Keratinocyte (primary cell): Measurements from ENCODE around the gene TEKT5. TPM values are rescaled to one million over a fixed set of nuclear protein-coding genes. Genes with fewer than 3 reads are reported as not detected.

Experiments
- DNase-seq: peaks from one replicate; pipeline ENCODE4 v3.0.0-alpha.2; 2011; ENCODE audit warnings: low read depth, missing footprints, low spot score
- FAIRE-seq: peaks from 2 replicates; lab custom pipeline; 2011; peaks lifted over from hg19 to GRCh38; lab: Jason Lieb, UNC
- H2AFZ ChIP-seq: 2 replicates; pipeline ENCODE4 v1.6.0; 2012; ENCODE audit warnings: low read length, control low read depth, inconsistent platforms; ENCODE audit not compliant: control insufficient read depth
- H3K27ac ChIP-seq: 2 replicates; pipeline ENCODE4 v1.5.1; 2011; ENCODE audit warnings: low read length; ENCODE audit not compliant: control insufficient read depth, insufficient read depth
- H3K27me3 ChIP-seq: 3 replicates; pipeline ENCODE4 v1.6.0; 2011; ENCODE audit warnings: low read length; ENCODE audit not compliant: control insufficient read depth, insufficient read depth; ENCODE audit errors: extremely low read depth
- H3K36me3 ChIP-seq, 2 experiments: 2 replicates in 1 of 2; 3 replicates in 1 of 2; pipeline ENCODE4 v1.5.1; 2011; ENCODE audit warnings: low read length in 2 of 2, mild to moderate bottlenecking in 1 of 2; ENCODE audit not compliant: control insufficient read depth in 2 of 2, insufficient read depth in 2 of 2; ENCODE audit errors: extremely low read depth in 1 of 2
- H3K4me1 ChIP-seq: 3 replicates; pipeline ENCODE4 v1.5.1; 2011; ENCODE audit warnings: low read length; ENCODE audit not compliant: control insufficient read depth, insufficient read depth; ENCODE audit errors: extremely low read depth
- H3K4me2 ChIP-seq: 3 replicates; pipeline ENCODE4 v1.6.0; 2011; ENCODE audit warnings: low read depth, low read length; ENCODE audit not compliant: control insufficient read depth, insufficient read depth; ENCODE audit errors: extremely low read depth
- H3K4me3 ChIP-seq, 3 experiments: fragments of 200-600 bp in 1 of 3; sonication (generic) in 1 of 3; 2 replicates in 2 of 3; 3 replicates in 1 of 3; pipeline ENCODE4 v1.5.1; 2011 to 2016; ENCODE audit warnings: low read length in 3 of 3, mild to moderate bottlenecking in 3 of 3, control low read depth in 2 of 3, inconsistent platforms in 1 of 3, low read depth in 1 of 3, mixed read lengths in 1 of 3, mixed run types in 1 of 3, moderate library complexity in 1 of 3; ENCODE audit not compliant: control insufficient read depth in 2 of 3, insufficient read depth in 2 of 3; ENCODE audit errors: extremely low read depth in 1 of 3
- H3K79me2 ChIP-seq: 2 replicates; pipeline ENCODE4 v1.6.0; 2012; ENCODE audit warnings: low read length; ENCODE audit not compliant: control insufficient read depth, insufficient read depth
- H3K9ac ChIP-seq: 3 replicates; pipeline ENCODE4 v1.6.0; 2011; ENCODE audit warnings: low read length; ENCODE audit not compliant: control insufficient read depth, insufficient read depth; ENCODE audit errors: extremely low read depth
- H3K9me1 ChIP-seq: 3 replicates; pipeline ENCODE4 v1.6.0; 2011; ENCODE audit warnings: low read length; ENCODE audit not compliant: control insufficient read depth, insufficient read depth; ENCODE audit errors: extremely low read depth
- H3K9me3 ChIP-seq: 2 replicates; pipeline ENCODE4 v1.5.1; 2012; ENCODE audit warnings: low read depth, low read length; ENCODE audit not compliant: control insufficient read depth
- H4K20me1 ChIP-seq: 3 replicates; pipeline ENCODE4 v1.6.0; 2011; ENCODE audit warnings: low read length; ENCODE audit not compliant: control insufficient read depth, insufficient read depth; ENCODE audit errors: extremely low read depth
- CTCF ChIP-seq, 3 experiments: IDR thresholded peaks in 1 of 3; conservative IDR thresholded peaks in 1 of 3; optimal IDR thresholded peaks in 1 of 3; 2 replicates in 2 of 3; 3 replicates in 1 of 3; pipeline versions ENCODE3 to v1.5.1; 2011; ENCODE audit warnings: low read length in 3 of 3, mild to moderate bottlenecking in 3 of 3, moderate library complexity in 2 of 3, control low read depth in 1 of 3, inconsistent platforms in 1 of 3; ENCODE audit not compliant: insufficient read depth in 2 of 3; ENCODE audit errors: extremely low read depth in 1 of 3
- EZH2 ChIP-seq: IDR thresholded peaks from one replicate; pipeline ENCODE4 v1.6.1; 2012; ENCODE audit warnings: inconsistent platforms, mild to moderate bottlenecking, low read length, moderate library complexity
- dilution Hi-C: fragments of 300-500 bp; cut with MboI; formaldehyde crosslinking; loops from one replicate; pipeline ENCODE4 v1.7.0; 2020; ENCODE audit warnings: low sequenced_read_pairs; ENCODE audit not compliant: extremely low pct_ligation_motif_present
- polyA plus RNA-seq, 5 experiments: library from polyadenylated mRNA; depleted of rRNA in 3 of 5; stranded (reverse) in 3 of 5; stranded (forward) in 1 of 5; unstranded in 1 of 5; fragments of >200 nt; gene quantifications; 1 replicate in 1 of 5; 2 replicates in 3 of 5; 3 replicates in 1 of 5; pipeline versions ENCODE4 v1.2.1 to v1.2.3, GENCODE V29; 2011 to 2012; ENCODE audit warnings: missing spikeins in 2 of 5, low read depth in 1 of 5, low replicate concordance in 1 of 5

TEKT5 gene
- polyA plus RNA-seq, 1 donor (not counting 4 experiments of a cell fraction or from before 2014, with no cell fraction given), result not detected

DNA sequence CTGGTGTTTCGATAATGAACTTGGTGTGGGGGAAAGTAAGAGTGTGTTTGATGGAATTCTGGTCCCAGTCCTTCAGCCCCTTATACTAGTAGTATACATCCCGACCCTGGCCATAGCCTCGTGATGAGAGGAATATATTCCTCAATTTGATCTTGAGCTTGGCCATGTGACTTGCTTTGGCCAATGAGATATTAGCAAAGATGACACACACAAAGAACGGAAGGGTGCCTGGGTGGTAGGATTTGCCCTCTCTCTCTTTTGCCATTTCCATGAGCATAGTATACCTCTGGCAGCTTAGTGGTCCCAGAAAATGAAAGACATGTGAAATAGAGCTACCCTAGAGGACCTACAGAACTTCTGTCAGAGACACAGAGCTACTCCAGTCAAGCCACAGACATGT lies 111.5 kb downstream of the TEKT5 start:
- H3K4me1 ChIP-seq, result peaks cover 20% of the 10 kb centered on the region
- FAIRE-seq, result no peak
- no peak overlapping the region for H3K9ac ChIP-seq
- TF ChIP-seq CTCF (optimal IDR thresholded peaks at IDR 0.05 in 1 of 3, IDR thresholded peaks at IDR 0.05 in 1 of 3, conservative IDR thresholded peaks at IDR 0.05 in 1 of 3; ENCODE audit: extremely low read depth in 1 of 3, insufficient read depth in 2 of 3, low read length in 3 of 3) (no peak), EZH2 (no peak)
- no peak overlapping the region for H3K4me2 ChIP-seq
- H3K4me3 ChIP-seq, result no peak overlapping the region
- H3K36me3 ChIP-seq, result no peaks in the 10 kb centered on the region
- H3K9me3 ChIP-seq, result no peaks in the 10 kb centered on the region
- peaks cover 8% of the 10 kb centered on the region for H3K79me2 ChIP-seq
- H3K9me1 ChIP-seq, result no peaks in the 10 kb centered on the region
- no peaks in the 10 kb centered on the region for H3K27me3 ChIP-seq
- DNase-seq, result no peak
- no peak overlapping the region for H2AFZ ChIP-seq
- dilution Hi-C loops, result no loop called here
- no peak overlapping the region for H3K27ac ChIP-seq
- no peaks in the 10 kb centered on the region for H4K20me1 ChIP-seq

DNA sequence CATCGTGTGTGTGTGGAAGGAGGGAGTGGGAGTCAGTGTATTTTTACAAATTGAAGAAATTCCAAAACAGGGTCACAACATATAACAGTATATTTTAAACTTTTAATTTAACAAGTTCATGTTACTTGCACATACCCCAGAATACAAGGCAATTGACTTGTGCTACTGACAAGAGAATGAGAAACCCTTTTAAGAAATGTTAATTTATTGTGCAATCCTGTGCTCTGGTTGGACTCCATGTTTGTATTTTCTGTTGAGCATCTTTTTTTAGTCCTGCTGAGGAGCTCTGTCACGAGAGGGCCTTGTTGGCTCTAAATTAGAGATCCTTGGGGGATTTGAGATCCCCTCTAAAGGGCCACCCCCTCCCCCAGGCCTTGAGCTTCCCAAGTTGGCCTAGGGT lies 113.2 kb downstream of the TEKT5 start:
- H3K4me2 ChIP-seq, result no peak overlapping the region
- no peak overlapping the region for H3K27ac ChIP-seq
- no peak overlapping the region for H3K4me3 ChIP-seq
- no peaks in the 10 kb centered on the region for H3K9me3 ChIP-seq
- FAIRE-seq, result no peak
- no peak for DNase-seq
- no peaks in the 10 kb centered on the region for H4K20me1 ChIP-seq
- peaks cover 22% of the 10 kb centered on the region for H3K79me2 ChIP-seq
- no peak overlapping the region for H2AFZ ChIP-seq
- TF ChIP-seq EZH2, result no peak
- no peak for TF ChIP-seq CTCF (optimal IDR thresholded peaks at IDR 0.05 in 1 of 3, IDR thresholded peaks at IDR 0.05 in 1 of 3, conservative IDR thresholded peaks at IDR 0.05 in 1 of 3; ENCODE audit: extremely low read depth in 1 of 3, insufficient read depth in 2 of 3, low read length in 3 of 3)
- peaks cover 24% of the 10 kb centered on the region for H3K4me1 ChIP-seq
- no peak overlapping the region for H3K9ac ChIP-seq
- H3K27me3 ChIP-seq, result no peaks in the 10 kb centered on the region
- dilution Hi-C loops, result no loop called here
- peaks cover 5% of the 10 kb centered on the region for H3K9me1 ChIP-seq
- no peaks in the 10 kb centered on the region for H3K36me3 ChIP-seq
